SK-N-SH (cell line): ENCODE results near the gene NCOA4. TPM values are rescaled to one million over a fixed set of nuclear protein-coding genes. Genes with fewer than 3 reads are reported as not detected.

ENCODE experiments used
- CTCF ChIA-PET: fragments of 300-600, 350-600 bp; formaldehyde crosslinking; extraction: SDS; loops from one replicate; lab custom pipeline; 2021; lab: Yijun Ruan, JAX
- POLR2A ChIA-PET: fragments of 350-600 bp; sonication (Branson Sonifier 250); formaldehyde crosslinking; extraction: SDS; loops from one replicate; lab custom pipeline; 2020; ENCODE audit warnings: antibody characterized with exemption, inconsistent platforms; lab: Yijun Ruan, JAX
- DNase-seq: peaks from one replicate; pipeline ENCODE4 v3.0.0; 2012
- H2AFZ ChIP-seq: fragments of 200-600 bp; sonication (generic); 2 replicates; pipeline ENCODE4 v1.8.1; 2016; ENCODE audit warnings: antibody characterized with exemption, mild to moderate bottlenecking, low read depth
- H3F3A ChIP-seq: fragments of 200-600 bp; sonication (generic); replicated peaks from 2 replicates; pipeline ENCODE3; 2016; ENCODE audit warnings: antibody characterized with exemption, mild to moderate bottlenecking; ENCODE audit not compliant: insufficient read depth
- H3K27ac ChIP-seq, 2 experiments: fragments of 200-500 bp in 1 of 2; fragments of 200-600 bp in 1 of 2; sonication (Bioruptor generic) in 1 of 2; sonication (generic), shearing (Covaris generic) in 1 of 2; 2 replicates each; pipeline versions ENCODE4 v1.5.1 to v1.6.1; 2014 to 2016; ENCODE audit warnings: low read depth in 2 of 2, inconsistent platforms in 1 of 2, low read length in 1 of 2, mild to moderate bottlenecking in 1 of 2, mixed read lengths in 1 of 2
- H3K27me3 ChIP-seq: fragments of 200-600 bp; sonication (generic), shearing (Covaris generic); 2 replicates; pipeline ENCODE4 v1.6.1; 2016; ENCODE audit warnings: mixed run types; ENCODE audit not compliant: insufficient read depth
- H3K36me3 ChIP-seq, 2 experiments: fragments of 200-500 bp in 1 of 2; fragments of 200-600 bp in 1 of 2; sonication (Bioruptor generic) in 1 of 2; sonication (generic) in 1 of 2; replicated peaks in 1 of 2; 2 replicates each; pipeline versions ENCODE3 to v1.5.1; 2014 to 2016; ENCODE audit warnings: low read length in 1 of 2, mild to moderate bottlenecking in 1 of 2; ENCODE audit not compliant: insufficient read depth in 2 of 2, control insufficient read depth in 1 of 2
- H3K4me1 ChIP-seq, 2 experiments: fragments of 200-500 bp in 1 of 2; fragments of 200-600 bp in 1 of 2; sonication (Bioruptor generic) in 1 of 2; sonication (generic), shearing (Covaris generic) in 1 of 2; 2 replicates each; pipeline versions ENCODE4 v1.5.1 to v1.6.1; 2014 to 2016; ENCODE audit warnings: low read depth in 1 of 2, low read length in 1 of 2, mixed run types in 1 of 2; ENCODE audit not compliant: insufficient read depth in 2 of 2, control insufficient read depth in 1 of 2
- H3K4me2 ChIP-seq: fragments of 200-600 bp; sonication (generic), shearing (Covaris generic); 2 replicates; pipeline ENCODE4 v1.6.1; 2017; ENCODE audit warnings: mixed run types
- H3K4me3 ChIP-seq, 2 experiments: fragments of 200-500 bp in 1 of 2; fragments of 200-600 bp in 1 of 2; sonication (Bioruptor generic) in 1 of 2; sonication (generic), shearing (Covaris generic) in 1 of 2; 2 replicates each; pipeline versions ENCODE4 v1.5.1 to v1.8.1; 2014 to 2016; ENCODE audit warnings: low read depth in 2 of 2, inconsistent platforms in 1 of 2, low read length in 1 of 2, mild to moderate bottlenecking in 1 of 2, mixed read lengths in 1 of 2, moderate library complexity in 1 of 2
- H3K79me2 ChIP-seq: fragments of 200-600 bp; sonication (generic); 2 replicates; pipeline ENCODE4 v1.8.1; 2017; ENCODE audit warnings: mild to moderate bottlenecking; ENCODE audit not compliant: insufficient read depth
- H3K9ac ChIP-seq: fragments of 200-600 bp; sonication (generic); 2 replicates; pipeline ENCODE4 v1.6.1; 2017; ENCODE audit warnings: mixed run types
- H3K9me2 ChIP-seq: fragments of 200-600 bp; sonication (generic); 2 replicates; pipeline ENCODE4 v1.6.1; 2017; ENCODE audit warnings: mixed run types
- H3K9me3 ChIP-seq: fragments of 200-600 bp; sonication (generic); 2 replicates; pipeline ENCODE4 v1.6.1; 2017; ENCODE audit warnings: mixed run types, mild to moderate bottlenecking, moderate library complexity
- H4K20me1 ChIP-seq: fragments of 200-600 bp; sonication (generic); 2 replicates; pipeline ENCODE4 v1.6.1; 2017; ENCODE audit warnings: mild to moderate bottlenecking, mixed run types; ENCODE audit not compliant: insufficient read depth
- CHD2 ChIP-seq: fragments of 150-350 bp; IDR thresholded peaks from 2 replicates; pipeline ENCODE4 v1.6.1; 2018; ENCODE audit warnings: low read length; ENCODE audit not compliant: partially characterized antibody
- EP300 ChIP-seq, 2 experiments: IDR thresholded peaks; 2 replicates each; pipeline versions ENCODE4 v1.4.0 to v1.6.1; 2012; ENCODE audit warnings: borderline replicate concordance in 1 of 2, low read depth in 1 of 2, low read length in 1 of 2
- EZH2phosphoT487 ChIP-seq: fragments of 200-600 bp; sonication (generic); IDR thresholded peaks from 2 replicates; pipeline ENCODE4 v1.6.1; 2017; ENCODE audit warnings: low read depth, mixed run types, mild to moderate bottlenecking, antibody characterized with exemption, moderate library complexity, borderline replicate concordance
- FOXJ3 ChIP-seq: sonication (generic); formaldehyde crosslinking; IDR thresholded peaks from 2 replicates; pipeline ENCODE4 v1.5.1; 2020; ENCODE audit warnings: mild to moderate bottlenecking, missing genetic modification reagents
- NRF1 ChIP-seq: IDR thresholded peaks from 2 replicates; pipeline ENCODE4 v1.6.1; 2012; ENCODE audit warnings: low read depth, mild to moderate bottlenecking, low read length
- RXRA ChIP-seq: IDR thresholded peaks from 2 replicates; pipeline ENCODE4 v1.4.0; 2012; ENCODE audit warnings: low read depth, mild to moderate bottlenecking, borderline replicate concordance
- TAF1 ChIP-seq: IDR thresholded peaks from 2 replicates; pipeline ENCODE4 v1.6.1; 2012; ENCODE audit warnings: low read depth, mild to moderate bottlenecking, low read length, moderate library complexity, borderline replicate concordance
- TCF12 ChIP-seq: IDR thresholded peaks from 2 replicates; pipeline ENCODE4 v1.4.0; 2012
- TEAD4 ChIP-seq: IDR thresholded peaks from 2 replicates; pipeline ENCODE4 v1.4.0; 2012; ENCODE audit warnings: mild to moderate bottlenecking, borderline replicate concordance; ENCODE audit not compliant: insufficient read depth
- YY1 ChIP-seq: IDR thresholded peaks from 2 replicates; pipeline ENCODE4 v1.4.0; 2012; ENCODE audit warnings: low read depth, mild to moderate bottlenecking
- WGBS: methylation state at CpG from one replicate; pipeline ENCODE4 v1.1.6; 2017; ENCODE audit warnings: low lambda C conversion rate; 5-methylcytosine and 5-hydroxymethylcytosine counted together
- polyA plus RNA-seq, 3 experiments: library from polyadenylated mRNA; depleted of rRNA; stranded (reverse); fragments of >200 nt; gene quantifications; 2 replicates each; pipeline ENCODE4 v1.2.3, GENCODE V29; 2012
- TF ChIP-seq, protein P1 (sequence below): IDR thresholded peaks from 2 replicates; pipeline ENCODE4 v1.4.0; 2012; ENCODE audit warnings: low read depth, borderline replicate concordance
- TF ChIP-seq, protein P2 (sequence below): fragments of 200-600 bp; sonication (generic); IDR thresholded peaks from 2 replicates; pipeline ENCODE4 v1.6.1; 2017; ENCODE audit warnings: antibody characterized with exemption, mild to moderate bottlenecking, moderate library complexity
- TF ChIP-seq, protein P3 (sequence below): IDR thresholded peaks from 2 replicates; pipeline ENCODE4 v1.4.0; 2012; ENCODE audit warnings: low read depth

The NCOA4 gene
- polyA plus RNA-seq, 1 of the 3 experiments (the other 2 are of a cell fraction) = 30.3 TPM

DNA sequence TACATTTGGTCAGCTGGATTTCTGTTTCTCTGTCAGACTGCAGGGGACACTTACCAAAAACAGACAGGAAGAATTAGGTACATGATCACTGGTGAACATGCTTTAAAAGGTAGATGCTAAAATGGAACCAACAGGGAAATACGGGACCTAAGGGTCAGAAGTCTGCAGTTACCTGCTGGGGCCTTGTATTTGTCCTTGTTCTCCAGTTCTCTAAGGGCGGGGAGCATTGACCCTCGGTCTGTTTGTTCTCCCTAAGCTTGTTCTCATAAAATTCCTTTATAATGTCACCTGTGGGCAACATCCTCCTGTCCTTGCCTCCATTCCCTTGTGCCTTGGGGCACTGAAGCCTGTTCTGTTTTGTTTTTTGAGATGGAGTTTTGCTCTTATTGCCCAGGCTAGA, 45.4 kb upstream of the NCOA4 start (continued):
- TF ChIP-seq, protein P1, sequence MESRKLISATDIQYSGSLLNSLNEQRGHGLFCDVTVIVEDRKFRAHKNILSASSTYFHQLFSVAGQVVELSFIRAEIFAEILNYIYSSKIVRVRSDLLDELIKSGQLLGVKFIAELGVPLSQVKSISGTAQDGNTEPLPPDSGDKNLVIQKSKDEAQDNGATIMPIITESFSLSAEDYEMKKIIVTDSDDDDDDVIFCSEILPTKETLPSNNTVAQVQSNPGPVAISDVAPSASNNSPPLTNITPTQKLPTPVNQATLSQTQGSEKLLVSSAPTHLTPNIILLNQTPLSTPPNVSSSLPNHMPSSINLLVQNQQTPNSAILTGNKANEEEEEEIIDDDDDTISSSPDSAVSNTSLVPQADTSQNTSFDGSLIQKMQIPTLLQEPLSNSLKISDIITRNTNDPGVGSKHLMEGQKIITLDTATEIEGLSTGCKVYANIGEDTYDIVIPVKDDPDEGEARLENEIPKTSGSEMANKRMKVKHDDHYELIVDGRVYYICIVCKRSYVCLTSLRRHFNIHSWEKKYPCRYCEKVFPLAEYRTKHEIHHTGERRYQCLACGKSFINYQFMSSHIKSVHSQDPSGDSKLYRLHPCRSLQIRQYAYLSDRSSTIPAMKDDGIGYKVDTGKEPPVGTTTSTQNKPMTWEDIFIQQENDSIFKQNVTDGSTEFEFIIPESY = no peak
- TF ChIP-seq TAF1 (no peak), TCF12 (no peak), EP300 (IDR thresholded peaks at IDR 0.05; ENCODE audit: borderline replicate concordance in 1 of 2, low read depth in 1 of 2, low read length in 1 of 2) (no peak), FOXJ3 (no peak), EZH2phosphoT487 (no peak), NRF1 (no peak)

DNA sequence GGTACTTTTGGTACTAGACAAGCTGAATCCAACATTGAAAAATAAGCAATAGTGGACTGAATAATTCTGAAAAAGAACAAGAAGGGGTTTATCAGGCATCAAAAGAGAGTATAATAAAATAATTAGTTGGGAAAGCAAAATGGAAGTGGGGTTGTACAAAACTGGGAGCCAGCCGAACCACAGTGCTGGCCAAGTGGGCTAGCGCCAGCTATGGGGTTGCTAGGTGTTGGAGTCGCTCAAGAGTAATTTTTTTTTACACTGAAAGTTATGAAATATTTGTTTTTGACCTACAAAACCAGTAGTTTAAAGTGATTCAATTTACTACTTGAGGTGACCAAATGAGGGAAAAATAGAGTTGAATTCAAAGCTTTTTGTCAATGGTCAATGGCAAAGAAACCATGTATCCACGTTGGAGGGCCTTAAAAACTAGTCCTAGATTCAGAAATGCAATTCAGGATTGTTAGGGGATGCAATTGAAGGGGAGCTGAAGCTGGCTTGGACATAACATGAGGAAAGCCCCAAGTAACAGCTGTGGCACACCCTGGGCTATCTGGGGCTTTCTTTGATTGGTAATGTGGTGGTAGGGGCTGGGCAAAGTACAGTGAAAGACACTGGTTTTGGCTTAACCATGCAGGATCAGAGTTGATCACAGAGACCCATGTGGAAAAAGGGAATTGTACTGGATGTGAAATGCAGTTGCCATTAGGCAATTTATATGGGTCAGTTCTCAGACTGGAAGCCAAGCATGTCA, 43.9 kb upstream of the NCOA4 start:
- H3K79me2 ChIP-seq = no peaks in the 10 kb centered on the region
- no peak overlapping the region for H2AFZ ChIP-seq
- TF ChIP-seq TEAD4 (no peak), EP300 (IDR thresholded peaks at IDR 0.05; ENCODE audit: borderline replicate concordance in 1 of 2, low read depth in 1 of 2, low read length in 1 of 2) (no peak), RXRA (no peak), TCF12 (no peak), CHD2 (no peak), YY1 (no peak)
- TF ChIP-seq, protein P2, sequence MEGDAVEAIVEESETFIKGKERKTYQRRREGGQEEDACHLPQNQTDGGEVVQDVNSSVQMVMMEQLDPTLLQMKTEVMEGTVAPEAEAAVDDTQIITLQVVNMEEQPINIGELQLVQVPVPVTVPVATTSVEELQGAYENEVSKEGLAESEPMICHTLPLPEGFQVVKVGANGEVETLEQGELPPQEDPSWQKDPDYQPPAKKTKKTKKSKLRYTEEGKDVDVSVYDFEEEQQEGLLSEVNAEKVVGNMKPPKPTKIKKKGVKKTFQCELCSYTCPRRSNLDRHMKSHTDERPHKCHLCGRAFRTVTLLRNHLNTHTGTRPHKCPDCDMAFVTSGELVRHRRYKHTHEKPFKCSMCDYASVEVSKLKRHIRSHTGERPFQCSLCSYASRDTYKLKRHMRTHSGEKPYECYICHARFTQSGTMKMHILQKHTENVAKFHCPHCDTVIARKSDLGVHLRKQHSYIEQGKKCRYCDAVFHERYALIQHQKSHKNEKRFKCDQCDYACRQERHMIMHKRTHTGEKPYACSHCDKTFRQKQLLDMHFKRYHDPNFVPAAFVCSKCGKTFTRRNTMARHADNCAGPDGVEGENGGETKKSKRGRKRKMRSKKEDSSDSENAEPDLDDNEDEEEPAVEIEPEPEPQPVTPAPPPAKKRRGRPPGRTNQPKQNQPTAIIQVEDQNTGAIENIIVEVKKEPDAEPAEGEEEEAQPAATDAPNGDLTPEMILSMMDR = no peak
- TF ChIP-seq, protein P3, sequence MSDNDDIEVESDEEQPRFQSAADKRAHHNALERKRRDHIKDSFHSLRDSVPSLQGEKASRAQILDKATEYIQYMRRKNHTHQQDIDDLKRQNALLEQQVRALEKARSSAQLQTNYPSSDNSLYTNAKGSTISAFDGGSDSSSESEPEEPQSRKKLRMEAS = no peak
- H4K20me1 ChIP-seq = no peaks in the 10 kb centered on the region
- no peaks in the 10 kb centered on the region for H3K4me1 ChIP-seq
- no peaks in the 10 kb centered on the region for H3K27me3 ChIP-seq
- H3F3A ChIP-seq = no peaks in the 10 kb centered on the region
- no peak overlapping the region for H3K4me3 ChIP-seq
- CTCF ChIA-PET = interaction anchor here (0.9 kb wide), 1 partner anchor 43 kb away, joined by 4 read pairs; no protein-coding TSS in a partner anchor
- POLR2A ChIA-PET = no interaction called here
- H3K4me2 ChIP-seq = no peak overlapping the region
- H3K27ac ChIP-seq = no peak overlapping the region
- no peak for DNase-seq
- 50% methylated on average over 4 of the region's 4 CpGs for WGBS
- no peaks in the 10 kb centered on the region for H3K36me3 ChIP-seq
- H3K9me2 ChIP-seq = no peaks in the 10 kb centered on the region
- no peak overlapping the region for H3K9ac ChIP-seq
- H3K9me3 ChIP-seq = no peaks in the 10 kb centered on the region
